CD14-positive monocyte (primary cell): Measurements from ENCODE around the gene PARVB. TPM values are rescaled to one million over a fixed set of nuclear protein-coding genes. Genes with fewer than 3 reads are reported as not detected.
A peak's percentile ranks its signal among the peaks of the same experiment; 100 is the strongest.

Experiments used
- DNase-seq, 3 donors: peaks; one replicate each; pipeline ENCODE4 v3.0.0-alpha.2; 2011 to 2022
- H2AFZ ChIP-seq: 2 replicates; pipeline ENCODE4 v1.6.0; 2012; ENCODE audit warnings: mild to moderate bottlenecking, low read depth, low read length, inconsistent platforms; ENCODE audit not compliant: insufficient read depth, poor library complexity, severe bottlenecking
- H3K27ac ChIP-seq, 2 donors: 1 replicate in 1 of 2; 2 replicates in 1 of 2; pipeline ENCODE4 v1.5.1; 2012 to 2013; ENCODE audit warnings: low read length in 2 of 2, control low read depth in 1 of 2, inconsistent platforms in 1 of 2, low read depth in 1 of 2, mild to moderate bottlenecking in 1 of 2
- H3K27me3 ChIP-seq, 2 donors: one replicate each; pipeline versions ENCODE4 v1.6.0 to v1.6.1; 2011 to 2013; ENCODE audit warnings: low read length in 2 of 2; ENCODE audit not compliant: control insufficient read depth in 2 of 2, insufficient read depth in 2 of 2
- H3K36me3 ChIP-seq, 2 donors: replicated peaks in 1 of 2; 1 replicate in 1 of 2; 2 replicates in 1 of 2; pipeline versions ENCODE4 v1.5.1 to v1.6.1; 2012 to 2013; ENCODE audit warnings: low read length in 2 of 2, control low read depth in 1 of 2, inconsistent platforms in 1 of 2, mild to moderate bottlenecking in 1 of 2; ENCODE audit not compliant: insufficient read depth in 2 of 2, control insufficient read depth in 1 of 2
- H3K4me1 ChIP-seq, 2 donors: 1 replicate in 1 of 2; 2 replicates in 1 of 2; pipeline versions ENCODE4 v1.5.1 to v1.6.1; 2012 to 2013; ENCODE audit warnings: low read length in 2 of 2, control low read depth in 1 of 2, inconsistent platforms in 1 of 2, mild to moderate bottlenecking in 1 of 2, moderate library complexity in 1 of 2; ENCODE audit not compliant: insufficient read depth in 2 of 2, control insufficient read depth in 1 of 2
- H3K4me2 ChIP-seq: replicated peaks from 2 replicates; pipeline ENCODE3; 2012; ENCODE audit warnings: low read length, moderate library complexity, mild to moderate bottlenecking; ENCODE audit not compliant: poor library complexity, severe bottlenecking; ENCODE audit errors: extremely low read depth
- H3K4me3 ChIP-seq, 3 experiments: fragments of 200-600 bp in 1 of 3; sonication (generic) in 1 of 3; replicated peaks in 1 of 3; 1 replicate in 2 of 3; 2 replicates in 1 of 3; pipeline ENCODE4 v1.5.1; 2011 to 2013; ENCODE audit warnings: low read length in 3 of 3, mild to moderate bottlenecking in 3 of 3, control low read depth in 2 of 3, low read depth in 2 of 3, inconsistent platforms in 1 of 3, moderate library complexity in 1 of 3
- H3K79me2 ChIP-seq: 2 replicates; pipeline ENCODE4 v1.6.0; 2012; ENCODE audit warnings: mild to moderate bottlenecking, control low read depth, inconsistent platforms, low read length, moderate library complexity; ENCODE audit not compliant: insufficient read depth
- H3K9ac ChIP-seq: 2 replicates; pipeline ENCODE4 v1.6.0; 2017; ENCODE audit warnings: low read length, mild to moderate bottlenecking; ENCODE audit not compliant: insufficient read depth, poor library complexity, severe bottlenecking
- H3K9me3 ChIP-seq, 2 donors: replicated peaks in 1 of 2; 1 replicate in 1 of 2; 2 replicates in 1 of 2; pipeline versions ENCODE4 v1.5.1 to v1.6.1; 2012 to 2013; ENCODE audit warnings: low read length in 2 of 2, control low read depth in 1 of 2; ENCODE audit not compliant: control insufficient read depth in 1 of 2, insufficient read depth in 1 of 2
- H4K20me1 ChIP-seq: 2 replicates; pipeline ENCODE4 v1.6.0; 2012; ENCODE audit warnings: mild to moderate bottlenecking, low read length, control low read depth, moderate library complexity; ENCODE audit not compliant: insufficient read depth
- H3K27ac Mint-ChIP-seq, 7 donors: one replicate each; pipeline ENCODE4 v1.8.0; 2020; ENCODE audit warnings: mild to moderate bottlenecking in 7 of 7, mixed read lengths in 7 of 7, moderate library complexity in 6 of 7, inconsistent platforms in 2 of 7
- H3K27me3 Mint-ChIP-seq, 3 donors: one replicate each; pipeline ENCODE4 v1.8.0; 2021 to 2022; ENCODE audit warnings: low read depth in 3 of 3, mild to moderate bottlenecking in 3 of 3, mixed read lengths in 3 of 3, moderate library complexity in 3 of 3, inconsistent platforms in 1 of 3
- H3K36me3 Mint-ChIP-seq, 2 donors: one replicate each; pipeline ENCODE4 v1.8.0; 2020; ENCODE audit warnings: mixed read lengths in 2 of 2, inconsistent platforms in 1 of 2, mild to moderate bottlenecking in 1 of 2
- H3K4me1 Mint-ChIP-seq: one replicate; pipeline ENCODE4 v1.8.0; 2020; ENCODE audit warnings: mild to moderate bottlenecking, mixed read lengths
- H3K4me3 Mint-ChIP-seq, 2 donors: one replicate each; pipeline ENCODE4 v1.8.0; 2020; ENCODE audit warnings: mild to moderate bottlenecking in 2 of 2, mixed read lengths in 2 of 2, moderate library complexity in 1 of 2
- H3K9me3 Mint-ChIP-seq, 7 donors: one replicate each; pipeline ENCODE4 v1.8.0; 2020 to 2022; ENCODE audit warnings: mixed read lengths in 7 of 7, mild to moderate bottlenecking in 6 of 7, moderate library complexity in 6 of 7, inconsistent platforms in 2 of 7
- WGBS: methylation state at CpG from one replicate; pipeline ENCODE4 v1.1.5; 2013; ENCODE audit warnings: missing lambda C conversion rate; ENCODE audit not compliant: insufficient coverage; 5-methylcytosine and 5-hydroxymethylcytosine counted together
- intact Hi-C, 2 donors: fragments of 100-400 bp; cut with micrococcal nuclease; formaldehyde crosslinking; loops; one replicate each; pipeline versions ENCODE4 v1.15.0 to v1.15.1; 2023
- polyA plus RNA-seq, 3 donors: library from polyadenylated mRNA; depleted of rRNA in 1 of 3; unstranded in 2 of 3; stranded (reverse) in 1 of 3; fragments of 300-500 nt in 2 of 3; fragments of >200 nt in 1 of 3; fragmentation: Illumina TruSeq in 2 of 3; gene quantifications; 1 replicate in 2 of 3; 2 replicates in 1 of 3; pipeline ENCODE4 v1.2.3, GENCODE V29; 2012 to 2021
- TF ChIP-seq, protein P1 (sequence below): fragments of 200-600 bp; IDR thresholded peaks from one replicate; pipeline ENCODE4 v1.8.0; 2022; ENCODE audit warnings: antibody characterized with exemption, mild to moderate bottlenecking

Gene PARVB
- polyA plus RNA-seq, 3 donors, result 13.4 to 38.5 (median 17.9) TPM

DNA sequence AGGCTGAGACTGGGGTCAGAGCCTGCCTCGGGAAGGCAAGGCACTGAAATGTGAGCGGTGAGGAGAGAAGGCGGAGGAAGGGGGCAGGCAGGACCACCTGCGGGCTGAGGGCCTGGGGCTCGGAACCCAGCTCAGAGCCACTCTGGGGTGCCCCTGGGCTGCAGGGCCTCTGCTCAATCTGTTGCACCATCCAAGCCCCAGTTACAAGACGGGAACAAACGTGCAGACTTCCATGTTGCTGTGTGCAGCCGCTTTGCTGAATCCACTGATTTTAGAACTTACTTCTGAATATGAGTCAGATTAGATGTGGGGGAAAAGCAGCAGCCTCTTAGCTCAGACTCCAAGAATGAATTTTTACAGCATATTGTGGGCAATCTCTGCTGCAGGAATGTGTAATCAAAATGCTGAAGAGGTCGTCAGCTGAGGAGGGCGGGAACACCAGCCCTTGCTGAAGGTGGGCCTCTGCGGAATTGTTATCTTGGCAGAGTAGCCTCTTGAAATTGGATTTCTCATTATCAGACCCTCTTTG, 178.2 kb downstream of the PARVB start:
- H3K9me3 ChIP-seq, result no peaks in the 10 kb centered on the region
- Mint-ChIP-seq H3K27ac (peak overlapping the region in 3 of 7 donors; percentile 14 to 70 (median 46)), H3K4me1 (peaks cover 10% of the 10 kb centered on the region), H3K4me3 (no peak overlapping the region), H3K36me3 (peaks cover 79 to 88% of the 10 kb centered on the region in 2 donors), H3K27me3 (no peaks in the 10 kb centered on the region), H3K9me3 (peaks cover 0 to 2% (median 0%) of the 10 kb centered on the region in 7 donors)
- H4K20me1 ChIP-seq, result peaks cover 94% of the 10 kb centered on the region
- no peak for DNase-seq
- no peak overlapping the region for H3K9ac ChIP-seq
- H3K4me1 ChIP-seq, result no peaks in the 10 kb centered on the region
- no peaks in the 10 kb centered on the region for H3K27me3 ChIP-seq
- WGBS, result 90% methylated on average over 8 of the region's 11 CpGs
- H3K27ac ChIP-seq, result peak overlapping the region in 1 of 2 donors; percentile 20
- no peak overlapping the region for H2AFZ ChIP-seq
- intact Hi-C loops, result no loop called here
- H3K4me2 ChIP-seq, result no peak overlapping the region
- no peak overlapping the region for H3K4me3 ChIP-seq
- TF ChIP-seq, protein P1, sequence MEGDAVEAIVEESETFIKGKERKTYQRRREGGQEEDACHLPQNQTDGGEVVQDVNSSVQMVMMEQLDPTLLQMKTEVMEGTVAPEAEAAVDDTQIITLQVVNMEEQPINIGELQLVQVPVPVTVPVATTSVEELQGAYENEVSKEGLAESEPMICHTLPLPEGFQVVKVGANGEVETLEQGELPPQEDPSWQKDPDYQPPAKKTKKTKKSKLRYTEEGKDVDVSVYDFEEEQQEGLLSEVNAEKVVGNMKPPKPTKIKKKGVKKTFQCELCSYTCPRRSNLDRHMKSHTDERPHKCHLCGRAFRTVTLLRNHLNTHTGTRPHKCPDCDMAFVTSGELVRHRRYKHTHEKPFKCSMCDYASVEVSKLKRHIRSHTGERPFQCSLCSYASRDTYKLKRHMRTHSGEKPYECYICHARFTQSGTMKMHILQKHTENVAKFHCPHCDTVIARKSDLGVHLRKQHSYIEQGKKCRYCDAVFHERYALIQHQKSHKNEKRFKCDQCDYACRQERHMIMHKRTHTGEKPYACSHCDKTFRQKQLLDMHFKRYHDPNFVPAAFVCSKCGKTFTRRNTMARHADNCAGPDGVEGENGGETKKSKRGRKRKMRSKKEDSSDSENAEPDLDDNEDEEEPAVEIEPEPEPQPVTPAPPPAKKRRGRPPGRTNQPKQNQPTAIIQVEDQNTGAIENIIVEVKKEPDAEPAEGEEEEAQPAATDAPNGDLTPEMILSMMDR, result no peak
- peaks cover 80 to 92% of the 10 kb centered on the region in 2 donors for H3K36me3 ChIP-seq
- H3K79me2 ChIP-seq, result peaks cover 6% of the 10 kb centered on the region

DNA sequence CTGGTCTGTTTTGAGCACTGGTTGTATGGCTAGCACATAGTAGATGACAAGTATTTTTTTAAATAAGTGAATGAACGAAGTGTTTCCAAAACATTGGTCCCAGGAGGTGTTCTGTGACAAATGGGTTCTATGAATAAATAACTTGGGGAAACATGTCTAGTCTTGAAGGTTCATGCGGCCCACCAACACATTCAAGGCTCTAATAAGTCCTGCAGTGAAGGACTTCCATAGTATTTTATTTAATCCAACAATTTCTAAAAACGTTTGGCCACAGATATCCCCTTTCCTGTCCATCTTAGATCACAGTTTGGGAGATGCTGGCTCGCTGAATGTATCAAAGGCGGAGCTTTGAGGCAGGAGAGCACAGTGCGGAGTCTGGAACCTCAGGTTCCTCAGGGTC, 179.1 kb downstream of the PARVB start:
- Mint-ChIP-seq H3K4me3 (no peak overlapping the region), H3K27me3 (no peaks in the 10 kb centered on the region), H3K4me1 (peaks cover 18% of the 10 kb centered on the region), H3K9me3 (peaks cover 0 to 2% (median 0%) of the 10 kb centered on the region in 7 donors), H3K27ac (peak overlapping the region in 1 of 7 donors; percentile 22), H3K36me3 (peaks cover 71 to 80% of the 10 kb centered on the region in 2 donors)
- no peak for DNase-seq
- peaks cover 90% of the 10 kb centered on the region for H4K20me1 ChIP-seq
- H3K4me2 ChIP-seq, result no peak overlapping the region
- H3K79me2 ChIP-seq, result peaks cover 6% of the 10 kb centered on the region
- WGBS, result 92% methylated on average over 3 of the region's 6 CpGs
- no peak overlapping the region for H3K9ac ChIP-seq
- H3K36me3 ChIP-seq, result peaks cover 74 to 83% of the 10 kb centered on the region in 2 donors
- intact Hi-C loops, result no loop called here
- peaks cover 0 to 4% of the 10 kb centered on the region in 2 donors for H3K4me1 ChIP-seq
- H3K27ac ChIP-seq, result no peak overlapping the region
- no peak overlapping the region for H2AFZ ChIP-seq
- H3K4me3 ChIP-seq, result no peak overlapping the region
- TF ChIP-seq, protein P1, result no peak
- no peaks in the 10 kb centered on the region for H3K27me3 ChIP-seq
- H3K9me3 ChIP-seq, result no peaks in the 10 kb centered on the region
